Hematopoietic multipotent progenitor cell (in vitro differentiated cells): ENCODE results near the gene PLPP7. TPM values are rescaled to one million over a fixed set of nuclear protein-coding genes. Genes with fewer than 3 reads are reported as not detected.

ENCODE experiments used
- DNase-seq, 3 donors: peaks; one replicate each; pipeline ENCODE4 v3.0.0-alpha.2; 2011 to 2015; ENCODE audit warnings: low read depth in 2 of 3, low spot score in 2 of 3
- total RNA-seq: library from RNA; depleted of rRNA; stranded (reverse); fragments of >200 nt; gene quantifications from one replicate; pipeline ENCODE4 v1.2.3, GENCODE V29; 2012

Gene PLPP7
- total RNA-seq, 1 donor = 5.9 TPM

- no peak for DNase-seq
Measured at GRCh38 chr9:131280660-131281059, 8.9 kb upstream of the PLPP7 start.

GRCh38 chr9:131281119-131281965 lies 8.2 kb upstream of the PLPP7 start:
- DNase-seq = no peak

- no peak for DNase-seq
Measured at GRCh38 chr9:131282175-131282574, 7.3 kb upstream of the PLPP7 start.

- no peak for DNase-seq
Measured at GRCh38 chr9:131282688-131283422, 6.7 kb upstream of the PLPP7 start.

GRCh38 chr9:131284856-131285255 lies 4.7 kb upstream of the PLPP7 start:
- no peak for DNase-seq

- DNase-seq = no peak
Measured at GRCh38 chr9:131287359-131287758, 2.2 kb upstream of the PLPP7 start.

- no peak for DNase-seq
Measured at GRCh38 chr9:131288217-131288616, 1.3 kb upstream of the PLPP7 start.

- DNase-seq = no peak
Measured at GRCh38 chr9:131290036-131290766, 678 bp downstream of the PLPP7 start.

- no peak for DNase-seq
Measured at GRCh38 chr9:131290767-131291370, 1.3 kb downstream of the PLPP7 start.

- DNase-seq = no peak
Measured at GRCh38 chr9:131291795-131292315, 2.3 kb downstream of the PLPP7 start.

GRCh38 chr9:131292937-131293336 lies 3.4 kb downstream of the PLPP7 start:
- no peak for DNase-seq

- no peak for DNase-seq
Measured at GRCh38 chr9:131296460-131296859, 6.9 kb downstream of the PLPP7 start.

GRCh38 chr9:131296906-131297500 lies 7.5 kb downstream of the PLPP7 start:
- DNase-seq = no peak

- DNase-seq = no peak
Measured at GRCh38 chr9:131297903-131298302, 8.4 kb downstream of the PLPP7 start.

- no peak for DNase-seq
Measured at GRCh38 chr9:131298341-131298740, 8.8 kb downstream of the PLPP7 start.

GRCh38 chr9:131298816-131299215 lies 9.3 kb downstream of the PLPP7 start:
- no peak for DNase-seq

- DNase-seq = no peak
Measured at GRCh38 chr9:131299346-131299960, 9.9 kb downstream of the PLPP7 start.

GRCh38 chr9:131299961-131300347 lies 10.4 kb downstream of the PLPP7 start:
- DNase-seq = no peak

- DNase-seq = no peak
Measured at GRCh38 chr9:131300444-131300843, 10.9 kb downstream of the PLPP7 start.
